Type B pancreatic cell (in vitro differentiated cells): ENCODE measurements around the gene GUCY1A2. TPM values are rescaled to one million over a fixed set of nuclear protein-coding genes. Genes with fewer than 3 reads are reported as not detected.
A peak's percentile ranks its signal among the peaks of the same experiment; 100 is the strongest.

Experiments used
- DNase-seq: peaks from one replicate; pipeline ENCODE4 v3.0.0; 2021; ENCODE audit warnings: mixed read lengths; ENCODE audit not compliant: unreplicated experiment; ENCODE audit errors: extremely low spot score
- H3K27ac Mint-ChIP-seq: 2 replicates; pipeline ENCODE4 v1.8.0; 2021; ENCODE audit warnings: mild to moderate bottlenecking, mixed read lengths
- H3K27me3 Mint-ChIP-seq: 2 replicates; pipeline ENCODE4 v1.8.0; 2021; ENCODE audit warnings: mixed read lengths
- H3K36me3 Mint-ChIP-seq: 2 replicates; pipeline ENCODE4 v1.8.0; 2021; ENCODE audit warnings: mixed read lengths
- H3K4me1 Mint-ChIP-seq: one replicate; pipeline ENCODE4 v1.8.0; 2021; ENCODE audit warnings: mixed read lengths; ENCODE audit not compliant: unreplicated experiment
- H3K4me3 Mint-ChIP-seq: 2 replicates; pipeline ENCODE4 v1.8.0; 2021; ENCODE audit warnings: mild to moderate bottlenecking, mixed read lengths
- H3K9me3 Mint-ChIP-seq: 2 replicates; pipeline ENCODE4 v1.8.0; 2021; ENCODE audit warnings: mixed read lengths
- total RNA-seq: library from RNA; stranded (reverse); gene quantifications from 2 replicates; pipeline ENCODE4 v1.2.1, GENCODE V29; 2021; ENCODE audit warnings: low replicate concordance
- TF ChIP-seq, protein P1 (sequence below): fragments of 200-600 bp; sonication (generic); conservative IDR thresholded peaks from 2 replicates; pipeline ENCODE4 v1.5.0; 2021; ENCODE audit warnings: antibody characterized with exemption, mild to moderate bottlenecking

The GUCY1A2 gene
- total RNA-seq, 1 donor from 2014 or later: 13.2 TPM

DNA sequence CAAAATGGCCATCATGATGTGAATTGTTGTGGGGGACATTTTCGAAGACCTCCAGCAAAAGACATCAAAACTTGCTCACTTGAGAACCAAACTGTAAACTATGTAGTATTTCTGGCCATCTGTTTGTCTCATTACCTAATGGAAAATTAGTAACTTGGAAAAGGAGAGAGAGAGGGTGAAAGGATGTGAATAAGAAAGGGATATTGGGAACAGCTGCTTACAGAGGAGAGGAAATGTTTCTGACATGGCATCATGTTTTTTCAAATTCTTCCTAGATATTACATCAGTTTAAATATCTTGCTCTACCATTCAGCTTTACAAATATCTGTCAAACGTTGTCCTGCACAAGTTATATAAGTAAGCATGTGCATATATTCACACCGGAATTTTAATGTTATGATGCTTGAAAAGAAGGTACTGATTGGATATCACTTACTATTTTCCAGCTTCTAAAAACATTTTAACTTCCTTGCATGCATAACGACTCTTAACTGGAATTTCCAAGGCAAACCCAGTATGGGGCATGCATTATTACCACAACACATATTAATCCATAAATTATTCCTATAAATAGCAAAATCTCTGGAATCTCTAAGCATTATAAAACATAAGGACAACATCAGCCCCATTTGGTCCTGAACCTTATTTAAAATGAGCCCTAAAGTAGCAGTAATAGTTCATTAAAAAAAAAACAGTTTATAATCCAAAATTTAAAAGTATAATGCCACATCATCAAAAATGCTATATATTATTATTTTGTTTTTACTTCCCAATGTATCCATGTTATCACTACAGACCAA, 20.0 kb downstream of the GUCY1A2 start:
- Mint-ChIP-seq H3K9me3 (no peaks in the 10 kb centered on the region), H3K27ac (no peak overlapping the region), H3K4me1 (no peaks in the 10 kb centered on the region), H3K4me3 (no peak overlapping the region), H3K36me3 (no peaks in the 10 kb centered on the region), H3K27me3 (no peaks in the 10 kb centered on the region)
- DNase-seq: no peak
- TF ChIP-seq, protein P1, sequence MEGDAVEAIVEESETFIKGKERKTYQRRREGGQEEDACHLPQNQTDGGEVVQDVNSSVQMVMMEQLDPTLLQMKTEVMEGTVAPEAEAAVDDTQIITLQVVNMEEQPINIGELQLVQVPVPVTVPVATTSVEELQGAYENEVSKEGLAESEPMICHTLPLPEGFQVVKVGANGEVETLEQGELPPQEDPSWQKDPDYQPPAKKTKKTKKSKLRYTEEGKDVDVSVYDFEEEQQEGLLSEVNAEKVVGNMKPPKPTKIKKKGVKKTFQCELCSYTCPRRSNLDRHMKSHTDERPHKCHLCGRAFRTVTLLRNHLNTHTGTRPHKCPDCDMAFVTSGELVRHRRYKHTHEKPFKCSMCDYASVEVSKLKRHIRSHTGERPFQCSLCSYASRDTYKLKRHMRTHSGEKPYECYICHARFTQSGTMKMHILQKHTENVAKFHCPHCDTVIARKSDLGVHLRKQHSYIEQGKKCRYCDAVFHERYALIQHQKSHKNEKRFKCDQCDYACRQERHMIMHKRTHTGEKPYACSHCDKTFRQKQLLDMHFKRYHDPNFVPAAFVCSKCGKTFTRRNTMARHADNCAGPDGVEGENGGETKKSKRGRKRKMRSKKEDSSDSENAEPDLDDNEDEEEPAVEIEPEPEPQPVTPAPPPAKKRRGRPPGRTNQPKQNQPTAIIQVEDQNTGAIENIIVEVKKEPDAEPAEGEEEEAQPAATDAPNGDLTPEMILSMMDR: no peak

DNA sequence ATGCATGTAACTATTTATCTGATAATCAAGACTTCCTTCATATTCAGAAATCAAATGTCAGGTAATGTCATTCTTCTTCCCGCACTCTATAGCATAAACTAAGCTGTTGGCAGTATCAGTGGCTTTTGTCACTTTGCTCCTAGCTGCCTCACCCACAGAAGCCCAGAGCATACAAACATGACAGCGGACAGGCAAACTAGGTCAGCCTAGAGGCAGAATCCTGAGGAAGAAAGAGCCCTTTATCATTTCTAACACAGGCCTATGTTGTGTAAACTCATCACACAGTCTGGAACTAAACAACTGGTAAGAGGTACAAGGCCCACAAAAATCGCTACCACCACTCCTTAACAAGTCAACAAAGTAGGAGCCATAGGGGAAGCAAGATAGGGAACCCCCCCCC, 21.0 kb downstream of the GUCY1A2 start:
- no peak overlapping the region for H3K27ac Mint-ChIP-seq
- no peaks in the 10 kb centered on the region for H3K9me3 Mint-ChIP-seq

DNA sequence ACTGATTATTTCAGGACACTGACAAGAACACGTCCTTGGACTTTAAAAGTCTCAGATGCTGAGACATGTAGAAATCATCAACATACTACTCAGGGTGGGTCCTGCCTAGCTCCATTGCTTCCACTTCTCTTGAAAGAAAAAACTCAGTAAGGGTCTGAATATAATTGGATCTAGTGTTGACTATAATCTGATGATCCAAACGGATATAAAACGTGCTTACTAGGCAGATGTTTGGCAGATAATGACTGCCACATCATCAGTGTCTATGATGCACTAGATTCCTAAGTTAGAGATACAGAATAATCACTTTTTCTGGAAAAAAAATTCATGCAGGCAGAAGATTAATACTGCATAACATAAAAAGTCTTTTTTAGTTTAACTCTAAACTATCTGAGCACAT, 21.6 kb downstream of the GUCY1A2 start:
- no peak for DNase-seq
- TF ChIP-seq, protein P1: no peak
- H3K27ac Mint-ChIP-seq: no peak overlapping the region
- H3K27me3 Mint-ChIP-seq: no peaks in the 10 kb centered on the region
- H3K9me3 Mint-ChIP-seq: no peaks in the 10 kb centered on the region
- H3K36me3 Mint-ChIP-seq: no peaks in the 10 kb centered on the region
- no peak overlapping the region for H3K4me3 Mint-ChIP-seq
- H3K4me1 Mint-ChIP-seq: no peaks in the 10 kb centered on the region

More for the DNA sequence above, 21.0 kb downstream of the GUCY1A2 start:
- Mint-ChIP-seq H3K4me1 (no peaks in the 10 kb centered on the region), H3K4me3 (no peak overlapping the region), H3K27me3 (no peaks in the 10 kb centered on the region), H3K36me3 (no peaks in the 10 kb centered on the region)
- DNase-seq: no peak
- TF ChIP-seq, protein P1: no peak

DNA sequence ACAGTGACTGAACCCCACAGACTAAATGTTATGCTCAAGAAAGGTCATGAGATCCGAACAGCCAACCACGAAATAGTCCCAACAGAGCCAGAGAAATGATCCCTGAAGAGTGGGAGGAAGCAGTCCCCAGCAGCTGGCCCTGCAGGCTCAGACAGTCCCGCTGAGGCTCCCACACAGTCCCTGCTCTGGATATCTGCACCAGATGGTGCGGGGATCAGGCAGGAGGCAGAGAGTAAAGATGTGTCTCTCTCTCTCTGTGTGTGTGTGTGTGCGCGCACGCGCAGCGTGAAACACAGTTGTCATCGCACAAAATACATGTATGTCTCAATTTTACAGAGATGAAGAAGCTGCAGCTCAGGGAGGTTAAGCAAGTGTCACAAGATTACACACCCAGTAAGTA, 27.9 kb downstream of the GUCY1A2 start:
- DNase-seq: no peak
- H3K27me3 Mint-ChIP-seq: no peaks in the 10 kb centered on the region
- H3K4me3 Mint-ChIP-seq: peak overlapping the region; percentile 55
- TF ChIP-seq, protein P1: no peak
- peaks cover 28% of the 10 kb centered on the region for H3K4me1 Mint-ChIP-seq
- H3K27ac Mint-ChIP-seq: no peak overlapping the region
- no peaks in the 10 kb centered on the region for H3K36me3 Mint-ChIP-seq
- H3K9me3 Mint-ChIP-seq: no peaks in the 10 kb centered on the region

DNA sequence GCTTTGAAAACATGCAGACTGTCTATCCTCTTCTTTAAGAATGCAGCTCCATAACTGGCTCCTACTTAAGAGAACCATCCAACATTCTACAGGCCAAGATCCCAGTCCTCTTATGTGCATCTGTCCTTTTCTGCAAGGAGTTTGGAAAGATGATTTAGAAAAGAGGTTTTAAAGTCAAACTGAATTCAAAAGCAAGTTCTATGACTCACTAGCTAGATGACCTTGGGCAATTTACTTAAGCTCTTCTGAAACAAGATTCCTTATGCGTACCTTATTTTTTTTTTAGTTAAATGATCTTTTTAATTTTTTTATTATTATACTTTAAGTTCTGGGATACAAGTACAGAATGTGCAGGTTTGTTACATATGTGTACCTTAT, 29.2 kb downstream of the GUCY1A2 start:
- Mint-ChIP-seq H3K36me3 (no peaks in the 10 kb centered on the region), H3K27ac (no peak overlapping the region), H3K27me3 (no peaks in the 10 kb centered on the region), H3K9me3 (no peaks in the 10 kb centered on the region), H3K4me3 (no peak overlapping the region), H3K4me1 (peaks cover 28% of the 10 kb centered on the region)
- DNase-seq: no peak
- TF ChIP-seq, protein P1: no peak
